Small intestine (tissue), 7 donors: ENCODE data around the gene CACNG3. TPM values are rescaled to one million over a fixed set of nuclear protein-coding genes. Genes with fewer than 3 reads are reported as not detected.

Experiments used
- DNase-seq, 2 donors: peaks; one replicate each; pipeline versions ENCODE4 v3.0.0 to v3.0.0-alpha.2; 2013
- FAIRE-seq: peaks from 2 replicates; lab custom pipeline; 2012; peaks lifted over from hg19 to GRCh38; lab: Jason Lieb, UNC
- H3K27ac ChIP-seq, 3 donors: one replicate each; pipeline ENCODE4 v1.5.1; 2013; ENCODE audit warnings: low read length in 2 of 3, mild to moderate bottlenecking in 2 of 3, control low read depth in 1 of 3, inconsistent platforms in 1 of 3, low read depth in 1 of 3, moderate library complexity in 1 of 3
- H3K27me3 ChIP-seq, 3 donors: one replicate each; pipeline ENCODE4 v1.6.1; 2013; ENCODE audit warnings: low read length in 3 of 3, inconsistent platforms in 1 of 3; ENCODE audit not compliant: control insufficient read depth in 3 of 3, insufficient read depth in 3 of 3
- H3K36me3 ChIP-seq, 3 donors: one replicate each; pipeline ENCODE4 v1.6.1; 2013; ENCODE audit warnings: low read length in 3 of 3, inconsistent platforms in 1 of 3, low read depth in 1 of 3, mild to moderate bottlenecking in 1 of 3, moderate library complexity in 1 of 3; ENCODE audit not compliant: control insufficient read depth in 3 of 3, insufficient read depth in 2 of 3
- H3K4me1 ChIP-seq, 3 donors: one replicate each; pipeline ENCODE4 v1.6.1; 2013; ENCODE audit warnings: low read length in 2 of 3, inconsistent platforms in 1 of 3, low read depth in 1 of 3, mild to moderate bottlenecking in 1 of 3, moderate library complexity in 1 of 3; ENCODE audit not compliant: control insufficient read depth in 3 of 3, insufficient read depth in 2 of 3
- H3K4me3 ChIP-seq, 3 donors: one replicate each; pipeline ENCODE4 v1.5.1; 2013; ENCODE audit warnings: low read length in 3 of 3, control low read depth in 1 of 3, inconsistent platforms in 1 of 3, low read depth in 1 of 3, mild to moderate bottlenecking in 1 of 3, moderate library complexity in 1 of 3
- H3K9me3 ChIP-seq, 2 donors: one replicate each; pipeline ENCODE4 v1.6.1; 2013; ENCODE audit warnings: low read depth in 1 of 2, low read length in 1 of 2; ENCODE audit not compliant: control insufficient read depth in 2 of 2, insufficient read depth in 1 of 2
- WGBS, 3 donors: extraction: QIAGEN DNeasy Blood & Tissue Kit; methylation state at CpG; one replicate each; pipeline ENCODE4 v1.1.7; 2013; 5-methylcytosine and 5-hydroxymethylcytosine counted together
- polyA plus RNA-seq, 4 donors: library from polyadenylated mRNA; stranded (reverse) in 3 of 4; unstranded in 1 of 4; fragments of 200-250 nt in 3 of 4; fragments of 120-200 nt in 1 of 4; gene quantifications; one replicate each; pipeline versions ENCODE4 v1.2.1 to v1.2.3, GENCODE V29; 2013
- donor health status: healthy with polysubstance abuse.
- donor health status: control.
- donor health status: control.
- donor health status: Bipolar disorder and iron deficiency.
- donor health status: healthy.

Gene CACNG3
- polyA plus RNA-seq, 4 donors, result 0.01 TPM; not detected in 3

DNA sequence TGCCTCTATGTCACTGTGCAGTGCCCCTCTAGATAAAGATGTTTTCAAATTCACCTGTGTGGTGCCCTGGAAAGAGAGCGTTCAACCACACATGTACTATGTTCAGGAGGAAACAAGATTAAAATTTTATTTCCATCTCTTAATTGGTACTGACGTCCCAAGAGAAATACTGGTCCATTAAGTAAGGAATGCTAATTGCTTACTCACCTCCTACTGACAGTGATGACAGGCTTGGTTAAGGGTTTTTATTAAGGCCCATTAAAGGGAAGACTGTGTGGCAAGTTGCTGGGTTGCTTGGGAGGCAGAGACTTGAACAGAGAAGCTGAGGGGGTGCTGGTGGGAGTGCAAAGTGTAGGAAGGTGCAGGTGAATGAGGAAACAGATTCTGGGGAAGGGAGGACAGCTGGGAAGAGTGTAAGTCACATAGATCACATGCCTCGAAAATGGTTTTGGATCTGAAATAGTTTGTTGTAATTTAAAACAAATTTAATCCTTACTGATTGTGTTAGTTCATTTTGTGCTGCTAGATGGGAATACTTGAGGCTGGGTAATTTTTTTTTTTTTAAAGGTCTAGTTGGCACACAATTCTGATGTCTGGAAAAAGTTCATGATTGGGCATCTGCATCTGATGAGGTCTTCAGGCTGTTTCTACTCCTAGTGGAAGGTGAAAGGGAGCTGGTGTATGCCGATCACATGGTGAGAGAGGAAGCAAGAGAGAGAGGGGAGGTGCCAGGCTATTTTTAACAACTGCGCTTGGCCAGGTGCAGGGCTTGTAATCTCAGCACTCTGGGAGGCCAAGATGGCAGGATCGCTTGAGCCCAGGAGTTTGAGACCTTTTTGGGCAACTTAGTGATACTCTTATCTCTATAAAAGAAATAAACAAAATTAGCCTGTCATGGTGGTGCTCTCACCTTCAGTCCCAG is 140.5 kb downstream of the CACNG3 start:
- Histone ChIP-seq H3K9me3 (no peaks in the 10 kb centered on the region), H3K36me3 (no peaks in the 10 kb centered on the region), H3K27me3 (no peaks in the 10 kb centered on the region), H3K27ac (no peak overlapping the region), H3K4me1 (no peaks in the 10 kb centered on the region), H3K4me3 (no peak overlapping the region)
- FAIRE-seq, result no peak
- DNase-seq, result no peak
- WGBS, 3 donors, result 61 to 65% (median 61%) methylated on average over 6 of the region's 6 CpGs

GRCh38 chr16:24409045-24409444 is 152.9 kb downstream of the CACNG3 start:
- DNase-seq (no peak), FAIRE-seq (no peak)
- Histone ChIP-seq H3K4me3 (no peak overlapping the region), H3K9me3 (no peaks in the 10 kb centered on the region), H3K27me3 (no peaks in the 10 kb centered on the region), H3K36me3 (no peaks in the 10 kb centered on the region), H3K27ac (no peak overlapping the region), H3K4me1 (no peaks in the 10 kb centered on the region)
- 67 to 72% (median 68%) methylated on average over 4 of the region's 4 CpGs for WGBS, 3 donors
